ENCODE measurements around the gene C1orf50.
A peak's percentile ranks its signal among the peaks of the same experiment; 100 is the strongest.

C1orf50 gene

GRCh38 chr1:42817440-42817767, 50.4 kb downstream of the C1orf50 start:
- Histone ChIP-seq H3K9ac (ENCODE audit: low read depth, low read length) (peak overlapping the region; percentile 49; the same call in 1 of the 2 replicates), H3K36me3 (ENCODE audit: insufficient read depth, low read length) (0 out of 2 replicates have a peak, but pooled peaks cover 5% of the 10 kb centered on the region)

GRCh38 chr1:42817976-42818375, 50.9 kb downstream of the C1orf50 start:
- Histone ChIP-seq H3K4me1 (ENCODE audit: insufficient read depth, low read length) (peaks cover 16% of the 10 kb centered on the region), H3K36me3 (ENCODE audit: insufficient read depth, low read length) (0 out of 2 replicates have a peak, but pooled peaks cover 5% of the 10 kb centered on the region), H3K9ac (ENCODE audit: low read depth, low read length) (peak overlapping the region; percentile 49; the same call in 1 of the 2 replicates), H3K9me3 (ENCODE audit: control insufficient read depth, insufficient read depth, low read length) (no peaks in the 10 kb centered on the region)

More at GRCh38 chr1:42817440-42817767, 50.4 kb downstream of the C1orf50 start:
- H3K9me3 ChIP-seq (ENCODE audit: control insufficient read depth, insufficient read depth, low read length), result no peaks in the 10 kb centered on the region
- H3K4me1 ChIP-seq (ENCODE audit: insufficient read depth, low read length), result peaks cover 16% of the 10 kb centered on the region

GRCh38 chr1:42820813-42821212, 53.8 kb downstream of the C1orf50 start:
- H3K9ac ChIP-seq (ENCODE audit: low read depth, low read length), result no peak overlapping the region
- no peaks in the 10 kb centered on the region for H3K36me3 ChIP-seq (ENCODE audit: insufficient read depth, low read length)
- no peaks in the 10 kb centered on the region for H3K9me3 ChIP-seq (ENCODE audit: control insufficient read depth, insufficient read depth, low read length)
- H3K4me1 ChIP-seq (ENCODE audit: insufficient read depth, low read length), result peaks cover 18% of the 10 kb centered on the region

- no peaks in the 10 kb centered on the region for H3K36me3 ChIP-seq (ENCODE audit: insufficient read depth, low read length)
Observed at GRCh38 chr1:42821690-42822089, 54.6 kb downstream of the C1orf50 start.

GRCh38 chr1:42822800-42823392, 55.8 kb downstream of the C1orf50 start:
- Histone ChIP-seq H3K4me1 (ENCODE audit: insufficient read depth, low read length) (peaks cover 10% of the 10 kb centered on the region; the same call in 1 of the 2 replicates), H3K9ac (ENCODE audit: low read depth, low read length) (no peak overlapping the region), H3K36me3 (ENCODE audit: insufficient read depth, low read length) (no peaks in the 10 kb centered on the region), H3K9me3 (ENCODE audit: control insufficient read depth, insufficient read depth, low read length) (no peaks in the 10 kb centered on the region)

More at GRCh38 chr1:42821690-42822089, 54.6 kb downstream of the C1orf50 start:
- peaks cover 13% of the 10 kb centered on the region for H3K4me1 ChIP-seq (ENCODE audit: insufficient read depth, low read length)
- no peak overlapping the region for H3K9ac ChIP-seq (ENCODE audit: low read depth, low read length)
- H3K9me3 ChIP-seq (ENCODE audit: control insufficient read depth, insufficient read depth, low read length), result no peaks in the 10 kb centered on the region

- H3K4me1 ChIP-seq (ENCODE audit: insufficient read depth, low read length), result peaks cover 10% of the 10 kb centered on the region; the same call in 1 of the 2 replicates
- no peaks in the 10 kb centered on the region for H3K9me3 ChIP-seq (ENCODE audit: control insufficient read depth, insufficient read depth, low read length)
- H3K9ac ChIP-seq (ENCODE audit: low read depth, low read length), result no peak overlapping the region
- no peaks in the 10 kb centered on the region for H3K36me3 ChIP-seq (ENCODE audit: insufficient read depth, low read length)
Observed at GRCh38 chr1:42824481-42825035, 57.5 kb downstream of the C1orf50 start.

- no peaks in the 10 kb centered on the region for H3K36me3 ChIP-seq (ENCODE audit: insufficient read depth, low read length)
- H3K9ac ChIP-seq (ENCODE audit: low read depth, low read length), result no peak overlapping the region
- H3K9me3 ChIP-seq (ENCODE audit: control insufficient read depth, insufficient read depth, low read length), result no peaks in the 10 kb centered on the region
- H3K4me1 ChIP-seq (ENCODE audit: insufficient read depth, low read length), result peaks cover 10% of the 10 kb centered on the region; the same call in 1 of the 2 replicates
Observed at GRCh38 chr1:42825036-42825851, 58.2 kb downstream of the C1orf50 start.
